BLaER1 (cell line): ENCODE results near the gene ZBTB20.

ENCODE experiments used
- H3K27ac ChIP-seq: shearing (Covaris generic); formaldehyde crosslinking; 2 replicates; pipeline ENCODE4 v1.8.1; 2022
- H3K27me3 ChIP-seq: shearing (Covaris generic); formaldehyde crosslinking; 2 replicates; pipeline ENCODE4 v1.8.1; 2022
- H3K36me3 ChIP-seq: shearing (Covaris generic); formaldehyde crosslinking; 2 replicates; pipeline ENCODE4 v1.8.1; 2022
- H3K4me1 ChIP-seq: shearing (Covaris generic); formaldehyde crosslinking; 2 replicates; pipeline ENCODE4 v1.8.1; 2022
- H3K4me2 ChIP-seq: shearing (Covaris generic); formaldehyde crosslinking; 2 replicates; pipeline ENCODE4 v1.8.1; 2022
- H3K4me3 ChIP-seq: shearing (Covaris generic); formaldehyde crosslinking; 2 replicates; pipeline ENCODE4 v1.8.1; 2022
- H3K9ac ChIP-seq: shearing (Covaris generic); formaldehyde crosslinking; 2 replicates; pipeline ENCODE4 v1.8.1; 2022
- H3K9me3 ChIP-seq: shearing (Covaris generic); formaldehyde crosslinking; 2 replicates; pipeline ENCODE4 v1.8.1; 2022
- H4K20me1 ChIP-seq: shearing (Covaris generic); formaldehyde crosslinking; 2 replicates; pipeline ENCODE4 v1.8.1; 2022
- Cebpa-rat ChIP-seq: shearing (Covaris generic); IDR thresholded peaks from 2 replicates; pipeline ENCODE4 v1.8.1; 2022

ZBTB20 gene

GRCh38 chr3:114880078-114880477 lies 267.0 kb downstream of the ZBTB20 start:
- no peak overlapping the region for H3K27ac ChIP-seq
- H3K9me3 ChIP-seq: no peaks in the 10 kb centered on the region
- no peak overlapping the region for H3K4me3 ChIP-seq
- H3K4me1 ChIP-seq: no peaks in the 10 kb centered on the region
- no peaks in the 10 kb centered on the region for H3K27me3 ChIP-seq
- no peak overlapping the region for H3K9ac ChIP-seq
- H3K36me3 ChIP-seq: no peaks in the 10 kb centered on the region
- no peak for TF ChIP-seq Cebpa-rat
- H3K4me2 ChIP-seq: no peak overlapping the region
- 0 out of 2 replicates have a peak, but pooled peaks cover 6% of the 10 kb centered on the region for H4K20me1 ChIP-seq

GRCh38 chr3:114879059-114880031 lies 267.7 kb downstream of the ZBTB20 start:
- 0 out of 2 replicates have a peak, but pooled peaks cover 6% of the 10 kb centered on the region for H4K20me1 ChIP-seq
- no peaks in the 10 kb centered on the region for H3K27me3 ChIP-seq
- no peaks in the 10 kb centered on the region for H3K4me1 ChIP-seq
- H3K4me2 ChIP-seq: no peak overlapping the region
- no peak overlapping the region for H3K4me3 ChIP-seq
- H3K9me3 ChIP-seq: no peaks in the 10 kb centered on the region
- H3K36me3 ChIP-seq: no peaks in the 10 kb centered on the region
- H3K9ac ChIP-seq: no peak overlapping the region
- no peak for TF ChIP-seq Cebpa-rat
- no peak overlapping the region for H3K27ac ChIP-seq

DNA sequence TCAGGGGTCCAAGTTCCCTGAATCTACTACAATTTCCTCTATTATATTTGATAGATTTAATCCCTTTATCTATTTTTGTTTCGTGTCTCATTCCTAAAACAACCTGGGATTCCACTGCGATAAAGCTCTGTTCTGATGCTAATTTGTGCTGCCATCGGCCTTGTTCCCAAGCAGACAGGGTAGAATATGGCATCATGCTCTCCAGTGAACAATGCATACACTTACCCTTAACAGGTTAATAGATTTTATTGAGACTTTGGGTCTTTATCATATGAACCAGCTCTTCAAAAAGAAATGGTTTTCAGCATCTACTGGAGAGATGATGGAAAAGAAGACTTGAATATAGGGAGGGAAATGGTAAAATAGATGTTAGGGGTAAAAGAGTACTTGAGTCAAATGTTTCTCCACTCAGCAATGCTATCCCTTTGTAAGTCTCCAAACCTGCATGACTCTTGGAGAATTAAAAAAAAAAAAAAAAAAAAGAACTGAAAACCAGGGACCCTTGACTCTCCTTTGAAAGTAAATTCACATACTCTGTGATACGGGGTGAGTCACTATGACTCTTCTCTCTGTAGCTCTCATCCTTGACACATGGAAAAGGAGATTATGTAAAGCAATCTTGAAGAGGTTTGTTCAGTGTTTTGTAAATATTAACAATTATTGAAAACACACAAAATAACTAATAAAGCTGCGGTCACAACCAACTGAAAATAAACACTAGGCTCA lies 268.8 kb downstream of the ZBTB20 start:
- Histone ChIP-seq H3K9me3 (no peaks in the 10 kb centered on the region), H3K9ac (no peak overlapping the region), H3K4me1 (no peaks in the 10 kb centered on the region), H3K27me3 (no peaks in the 10 kb centered on the region), H3K4me3 (no peak overlapping the region), H3K27ac (no peak overlapping the region), H3K36me3 (no peaks in the 10 kb centered on the region), H4K20me1 (0 out of 2 replicates have a peak, but pooled peaks cover 6% of the 10 kb centered on the region), H3K4me2 (no peak overlapping the region)
- no peak for TF ChIP-seq Cebpa-rat

GRCh38 chr3:114877378-114878113 lies 269.5 kb downstream of the ZBTB20 start:
- Histone ChIP-seq H3K27ac (no peak overlapping the region), H4K20me1 (0 out of 2 replicates have a peak, but pooled peaks cover 6% of the 10 kb centered on the region), H3K9ac (no peak overlapping the region), H3K4me1 (no peaks in the 10 kb centered on the region), H3K9me3 (no peaks in the 10 kb centered on the region), H3K27me3 (no peaks in the 10 kb centered on the region), H3K36me3 (no peaks in the 10 kb centered on the region), H3K4me2 (no peak overlapping the region), H3K4me3 (no peak overlapping the region)
- TF ChIP-seq Cebpa-rat: no peak

GRCh38 chr3:114874522-114874971 lies 272.5 kb downstream of the ZBTB20 start:
- Histone ChIP-seq H3K9ac (no peak overlapping the region), H3K9me3 (no peaks in the 10 kb centered on the region), H3K4me3 (no peak overlapping the region), H4K20me1 (0 out of 2 replicates have a peak, but pooled peaks cover 6% of the 10 kb centered on the region), H3K4me1 (no peaks in the 10 kb centered on the region), H3K27ac (no peak overlapping the region), H3K36me3 (no peaks in the 10 kb centered on the region), H3K4me2 (no peak overlapping the region), H3K27me3 (no peaks in the 10 kb centered on the region)
- no peak for TF ChIP-seq Cebpa-rat

GRCh38 chr3:114873591-114873990 lies 273.5 kb downstream of the ZBTB20 start:
- no peaks in the 10 kb centered on the region for H3K9me3 ChIP-seq
- H3K4me1 ChIP-seq: no peaks in the 10 kb centered on the region
- no peak overlapping the region for H3K27ac ChIP-seq
- H3K4me3 ChIP-seq: no peak overlapping the region
- TF ChIP-seq Cebpa-rat: no peak
- H4K20me1 ChIP-seq: no peaks in the 10 kb centered on the region
- no peak overlapping the region for H3K9ac ChIP-seq
- no peaks in the 10 kb centered on the region for H3K36me3 ChIP-seq
- no peak overlapping the region for H3K4me2 ChIP-seq
- no peaks in the 10 kb centered on the region for H3K27me3 ChIP-seq

DNA sequence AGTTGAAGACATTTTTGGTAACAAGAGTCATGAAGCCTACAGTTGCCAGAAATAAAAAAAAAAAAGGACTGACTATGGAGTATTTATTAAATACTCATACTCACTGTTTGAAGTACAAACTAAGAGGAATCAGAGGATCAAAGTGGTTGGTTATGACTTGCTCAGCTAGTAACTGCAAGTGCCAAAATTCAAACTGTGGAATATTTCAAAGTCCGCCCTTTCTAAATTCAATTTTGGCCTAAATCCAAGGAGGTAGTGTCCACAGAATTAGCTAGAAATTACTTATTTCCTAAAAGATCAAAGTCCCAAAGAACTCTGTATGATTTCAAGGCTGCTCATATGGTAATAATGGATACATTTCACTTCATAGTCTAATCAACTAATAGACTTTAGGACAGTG lies 274.5 kb downstream of the ZBTB20 start:
- no peaks in the 10 kb centered on the region for H3K27me3 ChIP-seq
- no peak overlapping the region for H3K27ac ChIP-seq
- no peaks in the 10 kb centered on the region for H3K36me3 ChIP-seq
- TF ChIP-seq Cebpa-rat: no peak
- H3K9ac ChIP-seq: no peak overlapping the region
- no peaks in the 10 kb centered on the region for H3K4me1 ChIP-seq
- no peak overlapping the region for H3K4me2 ChIP-seq
- H4K20me1 ChIP-seq: no peaks in the 10 kb centered on the region
- H3K4me3 ChIP-seq: no peak overlapping the region
- no peaks in the 10 kb centered on the region for H3K9me3 ChIP-seq

GRCh38 chr3:114872050-114872449 lies 275.0 kb downstream of the ZBTB20 start:
- Histone ChIP-seq H3K9ac (no peak overlapping the region), H3K4me1 (no peaks in the 10 kb centered on the region), H3K4me3 (no peak overlapping the region), H3K36me3 (no peaks in the 10 kb centered on the region), H3K27ac (no peak overlapping the region), H3K27me3 (no peaks in the 10 kb centered on the region), H3K9me3 (no peaks in the 10 kb centered on the region), H3K4me2 (no peak overlapping the region), H4K20me1 (no peaks in the 10 kb centered on the region)
- TF ChIP-seq Cebpa-rat: no peak

DNA sequence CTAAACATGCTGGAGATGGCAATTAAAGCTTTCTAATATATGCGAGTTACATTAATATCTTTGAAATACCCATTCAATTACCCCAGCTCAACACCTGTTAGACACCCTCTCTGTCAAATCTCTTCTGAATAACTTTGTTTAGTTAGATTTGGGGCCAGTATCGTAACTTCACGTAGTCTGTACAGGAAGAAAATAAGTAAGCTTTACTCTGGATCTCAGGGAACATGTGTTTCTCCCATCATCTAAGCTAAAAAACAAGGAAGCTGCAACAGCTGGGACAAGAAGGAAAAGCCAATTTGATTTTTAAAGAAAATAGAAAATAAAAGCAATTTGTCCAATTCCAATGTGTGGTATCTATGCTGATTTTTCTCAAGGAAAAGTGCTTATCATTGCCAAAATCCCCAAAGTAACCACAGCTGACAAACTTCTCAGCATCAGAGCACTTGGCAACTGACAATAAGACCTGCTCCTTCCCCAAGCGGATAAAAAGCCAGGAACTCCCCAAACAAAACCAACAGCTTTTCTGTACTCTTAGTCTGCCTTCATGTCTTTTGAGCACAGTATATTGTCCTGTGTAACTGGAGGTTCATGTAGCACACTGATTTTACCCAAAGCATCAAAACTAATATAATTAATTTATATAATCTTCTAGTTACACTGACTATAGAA lies 279.1 kb downstream of the ZBTB20 start:
- H3K36me3 ChIP-seq: no peaks in the 10 kb centered on the region
- no peak for TF ChIP-seq Cebpa-rat
- no peak overlapping the region for H3K4me3 ChIP-seq
- H4K20me1 ChIP-seq: no peaks in the 10 kb centered on the region
- no peak overlapping the region for H3K4me2 ChIP-seq
- no peak overlapping the region for H3K9ac ChIP-seq
- H3K27ac ChIP-seq: no peak overlapping the region
- H3K27me3 ChIP-seq: no peaks in the 10 kb centered on the region
- H3K4me1 ChIP-seq: no peaks in the 10 kb centered on the region
- no peaks in the 10 kb centered on the region for H3K9me3 ChIP-seq
